Glutamatergic neuron (in vitro differentiated cells): ENCODE results near the gene ABCG8. TPM values are rescaled to one million over a fixed set of nuclear protein-coding genes. Genes with fewer than 3 reads are reported as not detected.

Source experiments
- DNase-seq: peaks from one replicate; pipeline ENCODE4 v3.0.0; 2022
- H3K27ac Mint-ChIP-seq: one replicate; pipeline ENCODE4 v1.8.0; 2020; ENCODE audit warnings: mild to moderate bottlenecking, mixed read lengths, inconsistent platforms; ENCODE audit not compliant: unreplicated experiment
- H3K27me3 Mint-ChIP-seq: one replicate; pipeline ENCODE4 v1.8.0; 2020; ENCODE audit warnings: mild to moderate bottlenecking, moderate library complexity, mixed read lengths, inconsistent platforms; ENCODE audit not compliant: unreplicated experiment
- H3K36me3 Mint-ChIP-seq: one replicate; pipeline ENCODE4 v1.8.0; 2020; ENCODE audit warnings: mild to moderate bottlenecking, mixed read lengths, inconsistent platforms; ENCODE audit not compliant: unreplicated experiment
- H3K4me1 Mint-ChIP-seq: one replicate; pipeline ENCODE4 v1.8.0; 2020; ENCODE audit warnings: mild to moderate bottlenecking, low read depth, mixed read lengths, inconsistent platforms; ENCODE audit not compliant: unreplicated experiment
- H3K4me3 Mint-ChIP-seq: one replicate; pipeline ENCODE4 v1.8.0; 2020; ENCODE audit warnings: mild to moderate bottlenecking, mixed read lengths, inconsistent platforms; ENCODE audit not compliant: unreplicated experiment
- H3K9me3 Mint-ChIP-seq: one replicate; pipeline ENCODE4 v1.8.0; 2020; ENCODE audit warnings: mild to moderate bottlenecking, moderate library complexity, mixed read lengths, inconsistent platforms; ENCODE audit not compliant: unreplicated experiment
- total RNA-seq: library from RNA; stranded (reverse); fragmentation: NEBNext Ultra II Directional; extraction: Animal tissue kit (Norgen Biotek cat#: 25700); gene quantifications from one replicate; pipeline ENCODE4 v1.2.1, GENCODE V29; 2021; ENCODE audit not compliant: unreplicated experiment
- TF ChIP-seq, protein P1 (sequence below): fragments of 200-600 bp; sonication (generic); IDR thresholded peaks from one replicate; pipeline ENCODE4 v1.5.0; 2021; ENCODE audit not compliant: partially characterized antibody, unreplicated experiment

ABCG8 gene
- total RNA-seq, 1 donor from 2014 or later: not detected

DNA sequence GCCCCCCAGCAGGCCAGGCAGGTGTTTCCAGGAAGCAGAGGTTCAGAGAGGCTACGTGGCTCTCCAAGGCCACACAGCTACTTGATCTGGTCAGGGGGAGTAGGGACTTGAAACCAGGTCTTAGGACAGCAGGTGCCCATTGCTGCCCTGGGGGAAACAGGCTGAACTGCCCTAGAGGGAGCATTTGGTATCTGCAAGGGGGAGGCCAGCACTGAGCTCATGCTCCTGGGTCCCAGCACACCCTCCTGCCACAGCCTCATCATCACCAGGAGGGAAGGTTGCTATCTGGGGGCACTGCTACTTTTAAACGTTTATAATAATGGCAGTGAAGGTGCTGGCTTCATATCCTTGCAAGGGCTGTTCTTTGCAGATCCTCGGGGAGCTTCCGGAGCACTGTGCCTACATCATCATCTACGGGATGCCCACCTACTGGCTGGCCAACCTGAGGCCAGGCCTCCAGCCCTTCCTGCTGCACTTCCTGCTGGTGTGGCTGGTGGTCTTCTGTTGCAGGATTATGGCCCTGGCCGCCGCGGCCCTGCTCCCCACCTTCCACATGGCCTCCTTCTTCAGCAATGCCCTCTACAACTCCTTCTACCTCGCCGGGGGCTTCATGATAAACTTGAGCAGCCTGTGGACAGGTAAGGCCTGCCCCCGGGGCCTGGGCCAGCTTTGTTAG lies 36.1 kb downstream of the ABCG8 start:
- DNase-seq: no peak
- Mint-ChIP-seq H3K4me3 (no peak overlapping the region), H3K4me1 (peaks cover 8% of the 10 kb centered on the region), H3K27me3 (peaks cover 4% of the 10 kb centered on the region), H3K27ac (no peak overlapping the region), H3K9me3 (no peaks in the 10 kb centered on the region), H3K36me3 (no peaks in the 10 kb centered on the region)
- TF ChIP-seq, protein P1, sequence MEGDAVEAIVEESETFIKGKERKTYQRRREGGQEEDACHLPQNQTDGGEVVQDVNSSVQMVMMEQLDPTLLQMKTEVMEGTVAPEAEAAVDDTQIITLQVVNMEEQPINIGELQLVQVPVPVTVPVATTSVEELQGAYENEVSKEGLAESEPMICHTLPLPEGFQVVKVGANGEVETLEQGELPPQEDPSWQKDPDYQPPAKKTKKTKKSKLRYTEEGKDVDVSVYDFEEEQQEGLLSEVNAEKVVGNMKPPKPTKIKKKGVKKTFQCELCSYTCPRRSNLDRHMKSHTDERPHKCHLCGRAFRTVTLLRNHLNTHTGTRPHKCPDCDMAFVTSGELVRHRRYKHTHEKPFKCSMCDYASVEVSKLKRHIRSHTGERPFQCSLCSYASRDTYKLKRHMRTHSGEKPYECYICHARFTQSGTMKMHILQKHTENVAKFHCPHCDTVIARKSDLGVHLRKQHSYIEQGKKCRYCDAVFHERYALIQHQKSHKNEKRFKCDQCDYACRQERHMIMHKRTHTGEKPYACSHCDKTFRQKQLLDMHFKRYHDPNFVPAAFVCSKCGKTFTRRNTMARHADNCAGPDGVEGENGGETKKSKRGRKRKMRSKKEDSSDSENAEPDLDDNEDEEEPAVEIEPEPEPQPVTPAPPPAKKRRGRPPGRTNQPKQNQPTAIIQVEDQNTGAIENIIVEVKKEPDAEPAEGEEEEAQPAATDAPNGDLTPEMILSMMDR: no peak

DNA sequence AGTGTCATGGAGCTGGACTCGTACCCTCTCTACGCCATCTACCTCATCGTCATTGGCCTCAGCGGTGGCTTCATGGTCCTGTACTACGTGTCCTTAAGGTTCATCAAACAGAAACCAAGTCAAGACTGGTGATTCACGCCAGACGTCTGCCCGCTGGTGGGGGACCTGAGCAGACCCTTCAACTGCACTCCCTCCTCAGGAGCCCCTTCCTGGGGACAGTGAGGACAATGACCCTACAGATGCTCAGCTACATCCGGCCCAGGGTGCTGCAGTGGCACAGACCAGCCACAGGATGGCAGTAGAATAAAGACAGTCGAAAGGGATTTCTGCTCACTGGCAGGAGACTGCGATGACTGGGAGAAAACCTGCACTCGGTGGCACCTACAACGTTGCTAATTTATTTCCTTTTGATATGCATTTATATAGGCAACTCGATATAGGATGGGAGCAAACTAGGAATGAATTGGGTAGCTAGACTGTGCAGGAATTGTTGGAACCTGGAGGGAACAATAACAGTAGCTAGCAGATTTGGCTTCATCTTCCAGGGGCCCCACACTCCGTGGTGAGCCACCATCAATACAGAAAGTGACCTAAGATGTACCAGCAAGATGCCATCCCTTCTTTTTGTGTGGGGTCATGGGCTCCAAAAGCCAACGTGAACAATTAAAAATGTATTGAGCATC lies 39.2 kb downstream of the ABCG8 start:
- Mint-ChIP-seq H3K4me1 (peaks cover 20% of the 10 kb centered on the region), H3K36me3 (no peaks in the 10 kb centered on the region), H3K4me3 (no peak overlapping the region), H3K27me3 (peaks cover 2% of the 10 kb centered on the region), H3K27ac (no peak overlapping the region), H3K9me3 (no peaks in the 10 kb centered on the region)
- peak; percentile 87 for DNase-seq
- TF ChIP-seq, protein P1: peak; percentile 95

DNA sequence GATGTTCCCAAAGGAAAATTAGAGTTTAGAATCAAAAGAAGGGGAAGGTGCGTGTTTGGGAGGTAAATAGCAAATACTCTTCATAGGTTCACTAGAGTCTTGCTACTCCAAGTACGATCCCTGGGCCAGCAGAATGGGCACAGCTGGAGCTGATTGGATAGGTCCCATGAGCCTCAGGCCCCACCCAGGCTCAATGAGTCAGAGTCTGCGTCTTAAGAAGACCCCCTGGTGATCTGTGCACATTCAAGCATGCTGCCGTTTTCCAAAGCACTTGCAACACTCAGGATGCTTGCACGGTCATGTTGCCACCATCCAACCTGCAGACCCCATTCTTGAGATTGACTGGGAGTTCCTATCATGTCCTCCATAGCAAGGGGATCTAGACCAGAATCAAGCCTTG lies 40.5 kb downstream of the ABCG8 start:
- DNase-seq: no peak
- Mint-ChIP-seq H3K4me3 (no peak overlapping the region), H3K27ac (no peak overlapping the region), H3K9me3 (no peaks in the 10 kb centered on the region), H3K36me3 (no peaks in the 10 kb centered on the region), H3K4me1 (peaks cover 20% of the 10 kb centered on the region), H3K27me3 (peaks cover 2% of the 10 kb centered on the region)
- TF ChIP-seq, protein P1: no peak

DNA sequence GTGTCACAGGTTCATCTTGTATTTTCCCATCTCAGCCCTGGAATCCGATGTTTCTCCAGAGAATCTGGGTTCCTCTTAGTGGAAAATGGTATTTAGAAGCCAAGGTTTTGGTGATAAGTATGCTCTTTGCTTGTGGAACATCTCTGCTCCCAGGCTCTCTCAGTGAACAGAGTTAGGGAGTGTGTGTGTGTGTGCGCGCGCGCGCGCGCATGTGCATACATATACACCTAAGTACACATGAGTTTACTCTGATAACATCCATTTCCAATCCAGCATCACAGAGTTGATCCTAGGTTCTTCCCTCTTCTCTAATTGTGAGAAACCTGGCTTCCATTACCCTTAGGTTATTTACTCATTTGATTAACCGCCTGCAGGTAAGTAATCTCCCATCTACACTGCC lies 41.7 kb downstream of the ABCG8 start:
- Mint-ChIP-seq H3K4me1 (peaks cover 24% of the 10 kb centered on the region), H3K27ac (no peak overlapping the region), H3K4me3 (no peak overlapping the region), H3K36me3 (no peaks in the 10 kb centered on the region), H3K9me3 (no peaks in the 10 kb centered on the region), H3K27me3 (peaks cover 2% of the 10 kb centered on the region)
- no peak for DNase-seq
- TF ChIP-seq, protein P1: no peak

DNA sequence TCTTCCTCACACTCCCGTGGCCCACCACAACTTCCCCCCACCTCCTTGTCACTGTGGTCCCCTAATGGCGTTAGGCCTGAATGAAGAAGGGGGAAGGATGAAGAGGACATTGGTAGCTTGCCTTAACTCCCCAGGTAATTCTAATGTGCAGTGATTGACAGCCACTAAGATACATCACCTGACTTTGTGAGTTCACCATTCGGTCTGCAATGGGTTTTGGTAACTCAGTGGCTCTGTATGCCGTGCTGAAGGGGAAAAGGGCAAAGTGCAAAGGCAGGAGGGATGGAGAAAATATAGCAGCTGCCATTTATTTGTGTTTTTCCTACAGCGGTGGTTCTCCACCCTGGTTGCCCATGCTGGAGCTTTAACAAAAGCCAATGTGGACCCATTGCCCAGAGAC lies 42.2 kb downstream of the ABCG8 start:
- TF ChIP-seq, protein P1: no peak

More for the DNA sequence above, 42.2 kb downstream of the ABCG8 start:
- no peak overlapping the region for H3K4me3 Mint-ChIP-seq
- H3K4me1 Mint-ChIP-seq: peaks cover 25% of the 10 kb centered on the region
- H3K9me3 Mint-ChIP-seq: no peaks in the 10 kb centered on the region
- no peaks in the 10 kb centered on the region for H3K36me3 Mint-ChIP-seq
- no peaks in the 10 kb centered on the region for H3K27me3 Mint-ChIP-seq
- no peak for DNase-seq
- H3K27ac Mint-ChIP-seq: no peak overlapping the region
